Fibroblast of lung (primary cell): ENCODE data around the gene AKT1. TPM values are rescaled to one million over a fixed set of nuclear protein-coding genes. Genes with fewer than 3 reads are reported as not detected.

Experiments used
- DNase-seq, 2 donors: peaks; one replicate each; pipeline versions ENCODE4 v3.0.0 to v3.0.0-alpha.2; 2010; ENCODE audit warnings: low read depth in 2 of 2
- H2AFZ ChIP-seq: 2 replicates; pipeline ENCODE4 v1.5.1; 2012; ENCODE audit warnings: low read length, control low read depth, inconsistent platforms
- H3K27ac ChIP-seq: 2 replicates; pipeline ENCODE4 v1.5.1; 2011; ENCODE audit warnings: low read length, control low read depth; ENCODE audit not compliant: insufficient read depth
- H3K27me3 ChIP-seq: 2 replicates; pipeline ENCODE4 v1.5.1; 2011; ENCODE audit warnings: mild to moderate bottlenecking, low read length; ENCODE audit not compliant: control insufficient read depth, insufficient read depth
- H3K36me3 ChIP-seq: 2 replicates; pipeline ENCODE4 v1.5.1; 2011; ENCODE audit warnings: low read length; ENCODE audit not compliant: control insufficient read depth, insufficient read depth
- H3K4me1 ChIP-seq: 2 replicates; pipeline ENCODE4 v1.5.1; 2011; ENCODE audit warnings: low read length; ENCODE audit not compliant: control insufficient read depth, insufficient read depth; ENCODE audit errors: extremely low read depth
- H3K4me2 ChIP-seq: 2 replicates; pipeline ENCODE4 v1.5.1; 2011; ENCODE audit warnings: low read length, control low read depth; ENCODE audit not compliant: insufficient read depth; ENCODE audit errors: extremely low read depth
- H3K4me3 ChIP-seq, 4 experiments: fragments of 200-600 bp in 1 of 4; sonication (generic) in 1 of 4; replicated peaks in 1 of 4; 2 replicates each; pipeline ENCODE4 v1.5.1; 2011 to 2016; ENCODE audit warnings: low read length in 4 of 4, low read depth in 3 of 4, mild to moderate bottlenecking in 3 of 4, control low read depth in 2 of 4, inconsistent platforms in 1 of 4, mixed read lengths in 1 of 4; ENCODE audit not compliant: insufficient read depth in 1 of 4; ENCODE audit errors: control extremely low read depth in 1 of 4
- H3K79me2 ChIP-seq: 2 replicates; pipeline ENCODE4 v1.5.1; 2012; ENCODE audit warnings: mild to moderate bottlenecking, low read length, inconsistent platforms; ENCODE audit not compliant: control insufficient read depth, insufficient read depth
- H3K9ac ChIP-seq: 2 replicates; pipeline ENCODE4 v1.5.1; 2011; ENCODE audit warnings: mild to moderate bottlenecking, low read length, control low read depth; ENCODE audit not compliant: insufficient read depth
- H3K9me3 ChIP-seq: 2 replicates; pipeline ENCODE4 v1.5.1; 2012; ENCODE audit warnings: low read depth, low read length; ENCODE audit not compliant: control insufficient read depth, insufficient read depth
- H4K20me1 ChIP-seq: 2 replicates; pipeline ENCODE4 v1.5.1; 2011; ENCODE audit warnings: low read length; ENCODE audit not compliant: control insufficient read depth, insufficient read depth; ENCODE audit errors: extremely low read depth
- EZH2 ChIP-seq: IDR thresholded peaks from 2 replicates; pipeline ENCODE4 v1.5.1; 2012; ENCODE audit warnings: low read length, control low read depth, mild to moderate bottlenecking; ENCODE audit errors: missing control alignments
- polyA plus RNA-seq, 2 donors: library from polyadenylated mRNA; depleted of rRNA in 1 of 2; stranded (reverse) in 1 of 2; unstranded in 1 of 2; fragments of >200 nt; gene quantifications; 2 replicates each; pipeline ENCODE4 v1.2.1, GENCODE V29; 2011 to 2012; ENCODE audit warnings: missing spikeins in 1 of 2
- total RNA-seq: library from RNA; depleted of rRNA; stranded (reverse); fragments of >200 nt; gene quantifications from 2 replicates; pipeline ENCODE4 v1.2.1, GENCODE V29; 2014
- TF ChIP-seq, protein P1 (sequence below), 2 donors: IDR thresholded peaks in 1 of 2; conservative IDR thresholded peaks in 1 of 2; 1 replicate in 1 of 2; 2 replicates in 1 of 2; pipeline ENCODE4 v1.5.1; 2011 to 2012; ENCODE audit warnings: low read length in 2 of 2, control low read depth in 1 of 2, inconsistent platforms in 1 of 2, low read depth in 1 of 2, mild to moderate bottlenecking in 1 of 2

AKT1 gene
- total and polyA plus RNA-seq, 2 donors (not counting 1 experiment from before 2014, with no cell fraction given), result 83.2 to 127 TPM

DNA sequence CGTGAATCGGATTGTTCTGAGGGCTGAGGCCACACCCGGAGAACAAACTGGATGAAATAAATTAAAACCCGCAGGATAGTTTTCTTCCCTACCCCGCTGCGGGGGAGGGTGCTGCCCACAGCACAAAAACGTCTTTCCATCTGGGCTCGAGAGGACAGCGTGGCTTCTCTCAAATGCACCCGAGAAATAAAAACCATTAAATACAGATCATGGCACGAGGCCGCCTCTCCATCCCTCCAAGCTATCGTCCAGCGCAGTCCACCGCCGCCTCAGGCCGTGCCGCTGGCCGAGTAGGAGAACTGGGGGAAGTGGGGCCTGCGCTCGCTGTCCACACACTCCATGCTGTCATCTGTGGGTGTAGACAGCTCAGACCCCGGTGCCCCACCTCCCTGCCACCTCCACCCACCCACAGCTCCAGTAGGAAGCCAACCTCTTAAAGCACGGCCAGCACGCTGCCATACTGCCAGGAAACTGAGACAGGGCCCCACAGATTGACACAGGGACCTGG is 25.4 kb downstream of the AKT1 start:
- Histone ChIP-seq H4K20me1 (no peaks in the 10 kb centered on the region), H3K9me3 (no peaks in the 10 kb centered on the region), H3K4me3 (no peak overlapping the region), H3K4me1 (peaks cover 2% of the 10 kb centered on the region), H3K9ac (no peak overlapping the region), H3K27ac (no peak overlapping the region), H3K27me3 (no peaks in the 10 kb centered on the region), H3K4me2 (no peak overlapping the region), H3K36me3 (peaks cover 32% of the 10 kb centered on the region), H3K79me2 (no peaks in the 10 kb centered on the region), H2AFZ (no peak overlapping the region)
- no peak for DNase-seq
- TF ChIP-seq EZH2, result no peak
- TF ChIP-seq, protein P1, sequence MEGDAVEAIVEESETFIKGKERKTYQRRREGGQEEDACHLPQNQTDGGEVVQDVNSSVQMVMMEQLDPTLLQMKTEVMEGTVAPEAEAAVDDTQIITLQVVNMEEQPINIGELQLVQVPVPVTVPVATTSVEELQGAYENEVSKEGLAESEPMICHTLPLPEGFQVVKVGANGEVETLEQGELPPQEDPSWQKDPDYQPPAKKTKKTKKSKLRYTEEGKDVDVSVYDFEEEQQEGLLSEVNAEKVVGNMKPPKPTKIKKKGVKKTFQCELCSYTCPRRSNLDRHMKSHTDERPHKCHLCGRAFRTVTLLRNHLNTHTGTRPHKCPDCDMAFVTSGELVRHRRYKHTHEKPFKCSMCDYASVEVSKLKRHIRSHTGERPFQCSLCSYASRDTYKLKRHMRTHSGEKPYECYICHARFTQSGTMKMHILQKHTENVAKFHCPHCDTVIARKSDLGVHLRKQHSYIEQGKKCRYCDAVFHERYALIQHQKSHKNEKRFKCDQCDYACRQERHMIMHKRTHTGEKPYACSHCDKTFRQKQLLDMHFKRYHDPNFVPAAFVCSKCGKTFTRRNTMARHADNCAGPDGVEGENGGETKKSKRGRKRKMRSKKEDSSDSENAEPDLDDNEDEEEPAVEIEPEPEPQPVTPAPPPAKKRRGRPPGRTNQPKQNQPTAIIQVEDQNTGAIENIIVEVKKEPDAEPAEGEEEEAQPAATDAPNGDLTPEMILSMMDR (conservative IDR thresholded peaks at IDR 0.05 in 1 of 2, IDR thresholded peaks at IDR 0.05 in 1 of 2; ENCODE audit: low read depth in 1 of 2, low read length in 2 of 2), result no peak

DNA sequence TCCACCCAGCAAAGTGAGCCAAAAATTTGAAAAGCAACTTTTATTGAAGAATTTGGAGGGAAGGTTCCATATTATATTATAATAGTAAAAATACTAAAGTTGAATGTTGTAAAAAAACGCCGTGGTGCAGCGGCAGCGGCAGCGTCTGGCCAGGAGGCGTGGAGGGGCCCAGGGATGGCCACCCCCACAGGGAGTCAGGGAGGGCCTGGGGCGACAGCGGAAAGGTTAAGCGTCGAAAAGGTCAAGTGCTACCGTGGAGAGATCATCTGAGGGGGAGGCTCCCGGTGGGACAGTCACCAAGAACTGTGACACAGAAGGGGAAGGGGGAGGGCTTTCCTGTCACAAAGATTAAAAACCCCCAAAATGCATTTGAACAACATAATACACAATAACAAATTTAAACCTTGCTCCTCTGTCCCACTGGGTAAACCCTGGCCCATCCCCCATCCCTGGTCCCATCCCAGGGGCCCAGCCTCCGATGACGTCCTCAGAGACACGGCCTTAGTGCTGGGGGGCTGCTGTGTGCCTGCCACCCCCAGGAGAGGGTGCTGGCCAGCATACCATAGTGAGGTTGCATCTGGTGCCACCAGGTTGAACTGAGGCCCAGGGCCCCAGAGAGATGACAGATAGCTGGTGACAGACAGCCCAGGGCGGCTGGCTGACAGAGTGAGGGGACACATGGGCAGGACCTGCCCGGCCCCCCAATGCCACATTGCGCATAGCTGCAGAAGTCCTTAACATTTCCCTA is 26.1 kb downstream of the AKT1 start:
- no peak for DNase-seq
- H3K9ac ChIP-seq, result no peak overlapping the region
- H3K27ac ChIP-seq, result no peak overlapping the region
- H3K27me3 ChIP-seq, result no peaks in the 10 kb centered on the region
- H3K4me2 ChIP-seq, result no peak overlapping the region
- H4K20me1 ChIP-seq, result no peaks in the 10 kb centered on the region
- peaks cover 31% of the 10 kb centered on the region for H3K36me3 ChIP-seq
- H2AFZ ChIP-seq, result no peak overlapping the region
- no peaks in the 10 kb centered on the region for H3K79me2 ChIP-seq
- H3K4me1 ChIP-seq, result peaks cover 2% of the 10 kb centered on the region
- TF ChIP-seq EZH2, result no peak
- TF ChIP-seq, protein P1 (conservative IDR thresholded peaks at IDR 0.05 in 1 of 2, IDR thresholded peaks at IDR 0.05 in 1 of 2; ENCODE audit: low read depth in 1 of 2, low read length in 2 of 2), result no peak
- no peaks in the 10 kb centered on the region for H3K9me3 ChIP-seq
- no peak overlapping the region for H3K4me3 ChIP-seq

DNA sequence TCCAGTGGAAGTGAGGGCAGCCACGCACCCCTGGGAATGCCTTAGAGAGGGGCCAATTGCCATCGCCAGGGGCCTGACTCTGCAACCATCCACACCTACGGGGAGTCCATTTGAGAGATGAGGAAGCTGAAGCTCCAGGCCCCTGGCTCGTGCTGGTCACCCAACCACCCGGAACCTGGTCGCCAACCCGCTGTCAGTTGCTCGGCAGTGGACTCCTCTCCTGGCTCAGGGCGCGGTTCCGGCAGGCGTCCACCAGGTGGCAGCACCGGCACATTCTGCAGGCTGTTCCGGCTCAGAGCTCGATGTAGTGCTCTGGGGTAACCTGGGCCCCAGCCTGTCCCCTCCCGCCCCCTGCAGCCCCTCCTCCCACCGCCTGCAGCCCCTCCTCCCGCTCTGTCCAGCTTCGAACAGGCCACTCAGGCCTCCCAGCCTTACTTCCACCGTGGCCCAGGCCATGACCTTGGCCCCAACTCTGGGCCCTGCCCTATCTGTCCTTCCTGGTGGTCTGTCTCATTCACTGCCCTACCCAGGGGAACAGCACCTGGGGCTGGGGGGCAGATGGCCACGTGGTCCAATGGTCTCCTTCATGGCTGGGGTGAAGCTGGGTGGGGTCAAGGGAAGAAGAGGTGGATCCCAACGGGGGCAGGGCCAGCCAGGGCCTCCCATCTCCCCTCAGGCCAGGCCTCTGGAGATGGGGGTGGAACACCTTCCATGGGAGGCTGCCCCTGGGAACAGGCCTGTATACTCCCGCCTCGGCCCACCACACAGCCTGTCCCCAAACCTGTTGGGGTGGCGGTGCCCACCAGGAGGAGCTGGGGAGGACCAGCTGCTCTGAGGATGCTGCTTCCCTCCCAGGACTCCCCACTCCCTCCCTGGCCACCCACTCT is 26.9 kb downstream of the AKT1 start:
- no peak overlapping the region for H3K4me2 ChIP-seq
- H3K4me3 ChIP-seq, result no peak overlapping the region
- no peak overlapping the region for H3K27ac ChIP-seq
- H3K79me2 ChIP-seq, result no peaks in the 10 kb centered on the region
- peak overlapping the region; percentile 2 for H3K9ac ChIP-seq
- no peaks in the 10 kb centered on the region for H3K27me3 ChIP-seq
- TF ChIP-seq, protein P1 (conservative IDR thresholded peaks at IDR 0.05 in 1 of 2, IDR thresholded peaks at IDR 0.05 in 1 of 2; ENCODE audit: low read depth in 1 of 2, low read length in 2 of 2), result peak; percentile 60 to 85
- TF ChIP-seq EZH2, result no peak
- peaks cover 2% of the 10 kb centered on the region for H3K4me1 ChIP-seq
- H3K36me3 ChIP-seq, result peaks cover 26% of the 10 kb centered on the region
- DNase-seq, result peak; percentile 56 to 81
- no peaks in the 10 kb centered on the region for H4K20me1 ChIP-seq
- no peak overlapping the region for H2AFZ ChIP-seq
- no peaks in the 10 kb centered on the region for H3K9me3 ChIP-seq
